KBM-7 (cell line): ENCODE results near the gene JARID2.

Experiments used
- DNase-seq: peaks from one replicate; pipeline ENCODE4 v3.0.0-alpha.2; 2015
- in situ Hi-C: fragments of 300-500 bp; cut with MboI; formaldehyde crosslinking; loops from 2 replicates; pipeline ENCODE4 v1.14.3; 2020; ENCODE audit warnings: low sequenced_read_pairs, low pct_unique_long_range_greater_than_20kb, mixed read lengths

The JARID2 gene

GRCh38 chr6:15502446-15503345 lies 256.8 kb downstream of the JARID2 start:
- DNase-seq: no peak
- in situ Hi-C loops: no loop called here

DNA sequence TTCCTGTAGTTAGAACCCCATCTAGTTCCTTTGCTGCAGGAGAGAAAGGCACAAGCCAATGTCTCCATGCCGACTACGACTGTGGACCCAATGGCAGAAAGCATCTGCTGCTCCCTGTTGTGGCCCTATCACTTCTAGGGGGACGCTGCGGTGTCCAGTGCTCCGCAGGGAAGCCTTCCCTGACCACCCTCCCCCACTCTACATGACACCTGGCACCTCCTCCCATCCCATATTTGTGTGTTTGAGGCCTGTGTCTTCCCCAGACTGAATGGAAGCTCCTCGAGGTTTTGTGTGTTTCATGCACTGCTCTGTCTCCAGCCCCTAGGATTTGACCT lies 257.4 kb downstream of the JARID2 start:
- in situ Hi-C loops: no loop called here
- no peak for DNase-seq

DNA sequence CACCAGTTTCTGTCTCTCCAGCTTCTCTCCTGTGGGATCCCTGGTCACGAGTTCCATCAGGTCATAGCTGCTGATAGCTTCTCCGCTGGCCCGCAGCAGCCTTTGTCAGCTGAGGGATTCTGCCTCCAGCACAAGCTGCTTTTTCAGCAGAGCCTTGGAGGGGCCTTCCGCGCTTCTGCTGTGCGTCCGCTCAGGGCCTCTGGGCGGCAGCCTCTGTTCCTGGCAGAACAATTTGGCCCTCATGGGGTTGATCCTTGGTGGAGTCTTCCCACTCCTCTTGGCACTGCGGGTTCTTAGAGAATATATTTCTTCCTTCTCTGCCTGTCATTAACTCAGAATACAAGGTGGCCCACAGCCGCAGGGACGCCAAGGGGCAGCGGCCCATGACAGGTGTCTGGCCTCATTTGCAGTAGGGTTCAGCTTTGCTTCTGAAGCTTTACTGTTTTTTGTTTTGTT lies 258.2 kb downstream of the JARID2 start:
- no peak for DNase-seq
- in situ Hi-C loops: no loop called here

GRCh38 chr6:15504581-15505350 lies 258.9 kb downstream of the JARID2 start:
- DNase-seq: no peak
- in situ Hi-C loops: no loop called here

- DNase-seq: no peak
- in situ Hi-C loops: no loop called here
Observed at GRCh38 chr6:15505463-15505918, 259.6 kb downstream of the JARID2 start.

- in situ Hi-C loops: no loop called here
- DNase-seq: no peak
Observed at GRCh38 chr6:15506066-15506465, 260.2 kb downstream of the JARID2 start.

GRCh38 chr6:15507221-15507620 lies 261.4 kb downstream of the JARID2 start:
- in situ Hi-C loops: no loop called here
- no peak for DNase-seq

- no peak for DNase-seq
Observed at GRCh38 chr6:15507746-15508145, 261.9 kb downstream of the JARID2 start.

GRCh38 chr6:15508441-15508871 lies 262.6 kb downstream of the JARID2 start:
- in situ Hi-C loops: no loop called here
- DNase-seq: no peak

More at GRCh38 chr6:15507746-15508145, 261.9 kb downstream of the JARID2 start:
- in situ Hi-C loops: no loop called here

GRCh38 chr6:15508931-15509330 lies 263.1 kb downstream of the JARID2 start:
- in situ Hi-C loops: no loop called here
- no peak for DNase-seq

GRCh38 chr6:15509335-15509933 lies 263.6 kb downstream of the JARID2 start:
- no peak for DNase-seq
- in situ Hi-C loops: no loop called here

- in situ Hi-C loops: no loop called here
- no peak for DNase-seq
Observed at GRCh38 chr6:15510121-15510520, 264.3 kb downstream of the JARID2 start.

DNA sequence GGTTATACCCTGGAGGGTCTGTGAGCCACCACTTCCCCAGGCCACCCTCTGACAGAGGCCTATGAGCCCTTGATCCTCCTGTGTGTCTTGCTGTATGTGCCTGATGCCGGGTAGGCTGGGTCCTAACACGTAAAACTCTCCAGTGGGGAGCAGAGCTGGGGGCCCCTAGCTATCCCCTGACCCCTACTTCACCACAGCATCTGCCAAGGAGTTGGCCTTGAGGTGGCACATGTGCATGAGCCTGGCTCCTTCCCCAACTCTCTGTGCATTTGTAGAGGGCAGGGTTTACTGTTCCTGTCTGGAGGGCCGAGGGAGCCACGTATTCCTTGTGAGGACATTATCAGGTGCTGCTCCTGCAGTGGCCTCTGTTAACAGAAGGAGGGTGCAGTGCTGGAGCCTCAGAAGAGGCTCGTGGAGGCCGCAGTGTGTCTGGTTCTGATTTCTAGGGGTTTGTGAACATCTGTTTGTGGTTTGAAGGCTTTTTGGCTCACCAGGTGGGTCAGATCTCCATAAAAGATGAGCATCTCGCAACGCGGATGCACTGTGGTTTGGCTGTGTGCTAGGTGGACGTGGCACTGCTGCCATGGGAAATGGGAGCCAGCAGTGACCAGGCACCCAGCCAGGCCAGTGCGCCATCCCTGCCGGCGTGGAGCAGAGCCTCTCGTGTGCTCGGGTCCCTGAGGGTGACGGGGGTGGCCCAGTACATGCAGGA lies 264.8 kb downstream of the JARID2 start:
- in situ Hi-C loops: no loop called here
- DNase-seq: no peak

DNA sequence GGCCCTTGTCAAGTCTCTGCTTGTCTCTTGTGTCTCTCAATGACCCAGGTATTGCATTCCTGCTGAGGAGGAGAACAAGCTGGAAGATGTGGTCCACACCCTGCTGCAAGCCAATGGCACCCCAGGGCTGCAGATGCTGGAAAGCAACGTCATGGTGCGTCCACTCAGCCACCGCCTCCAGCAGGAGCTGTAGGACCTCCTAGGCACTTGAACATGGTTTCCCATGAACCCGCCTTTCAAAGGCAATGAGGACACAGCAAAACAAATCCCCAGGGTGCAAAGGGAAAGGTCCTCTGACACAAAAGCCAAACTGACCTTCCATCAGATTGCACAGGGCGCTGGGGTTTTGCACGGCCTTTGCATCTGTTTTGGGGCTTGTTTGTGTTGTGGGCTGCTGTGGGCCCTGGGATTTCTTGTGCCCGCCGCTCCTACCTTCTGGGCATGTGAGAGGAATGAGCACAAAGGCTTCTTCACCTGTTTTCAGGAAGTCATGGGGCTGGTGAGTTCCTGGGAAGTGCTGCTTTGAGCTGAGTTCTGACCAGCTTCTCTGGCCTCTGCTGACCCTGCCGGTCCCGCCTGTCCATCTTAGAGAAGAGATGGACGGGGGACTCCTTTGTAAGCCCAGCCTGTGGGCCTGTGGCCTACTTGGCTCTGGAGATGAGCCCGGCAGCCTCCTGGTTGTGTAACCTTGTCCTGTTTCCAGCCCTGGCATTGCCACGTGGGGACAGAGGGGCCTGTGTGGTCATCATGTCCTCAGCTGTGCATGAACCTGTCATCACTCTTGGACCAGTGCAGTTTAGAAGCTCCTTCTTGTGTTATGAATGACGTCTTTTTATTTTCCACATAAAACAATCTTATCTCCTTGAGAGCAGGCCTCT lies 265.6 kb downstream of the JARID2 start:
- DNase-seq: no peak
- in situ Hi-C loops: no loop called here

DNA sequence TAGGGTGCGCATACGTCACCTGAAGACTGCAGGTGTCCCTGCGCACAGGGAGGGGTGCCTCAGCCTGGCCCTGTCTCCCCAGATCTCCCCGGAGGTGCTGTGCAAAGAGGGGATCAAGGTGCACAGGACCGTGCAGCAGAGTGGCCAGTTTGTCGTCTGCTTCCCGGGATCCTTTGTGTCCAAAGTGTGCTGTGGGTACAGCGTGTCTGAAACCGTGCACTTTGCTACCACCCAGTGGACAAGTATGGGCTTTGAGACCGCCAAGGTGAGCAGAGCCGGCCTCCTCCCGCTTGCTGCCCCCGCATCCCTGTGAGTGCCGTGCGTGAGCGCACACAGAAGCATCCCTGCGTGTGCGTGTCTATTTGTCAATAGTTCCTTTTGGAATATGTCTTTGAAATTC lies 266.3 kb downstream of the JARID2 start:
- in situ Hi-C loops: no loop called here
- no peak for DNase-seq

GRCh38 chr6:15512721-15513120 lies 266.9 kb downstream of the JARID2 start:
- in situ Hi-C loops: no loop called here
- no peak for DNase-seq

DNA sequence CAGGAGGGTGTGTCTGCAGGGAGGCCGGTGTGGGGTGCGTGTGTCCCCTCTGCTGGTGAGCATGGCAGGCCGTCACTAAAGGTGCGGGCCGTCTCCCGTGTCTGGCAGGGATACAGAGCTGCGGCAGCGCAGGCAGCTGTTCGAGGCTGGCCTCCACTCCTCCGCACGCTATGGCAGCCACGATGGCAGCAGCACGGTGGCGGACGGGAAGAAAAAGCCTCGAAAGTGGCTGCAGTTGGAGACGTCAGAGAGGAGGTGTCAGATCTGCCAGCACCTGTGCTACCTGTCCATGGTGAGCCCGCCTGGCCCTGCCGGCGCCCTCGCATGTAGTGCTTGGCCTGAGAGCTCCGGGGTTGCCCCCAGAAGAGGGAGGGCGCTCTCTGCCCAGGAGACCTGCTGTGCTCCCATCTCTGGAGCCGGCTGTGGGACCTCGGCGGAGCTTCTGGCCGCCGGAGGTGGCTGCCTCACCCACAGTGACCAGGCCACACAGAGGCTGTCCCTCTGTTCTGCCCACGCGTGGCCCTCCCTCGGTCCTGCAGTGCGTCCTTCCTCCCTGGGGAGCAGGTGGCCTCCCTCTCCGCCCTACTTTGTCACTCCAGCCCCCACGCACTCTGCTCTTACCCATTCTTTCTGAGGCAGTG lies 267.4 kb downstream of the JARID2 start:
- DNase-seq: no peak
- in situ Hi-C loops: no loop called here
